Activated T-helper 1 cell treated with anti-CD3 and anti-CD28 coated beads, Interleukin-12 subunit alpha, Interleukin-12 subunit beta, Interleukin-2, Interleukin-4 antibody, amounts not matched to agents 30 ng/mL and 10 ng/mL and 1 ng/mL, durations not matched to agents 14 hours and 24 hours and 36 hours (primary cell): ENCODE data around the gene NXF1. TPM values are rescaled to one million over a fixed set of nuclear protein-coding genes. Genes with fewer than 3 reads are reported as not detected.

Experiments used
- DNase-seq: peaks from one replicate; pipeline ENCODE4 v3.0.0; 2021; ENCODE audit warnings: low spot score
- H3K27ac Mint-ChIP-seq: one replicate; pipeline ENCODE4 v1.8.0; 2021; ENCODE audit warnings: mild to moderate bottlenecking, mixed read lengths
- H3K27me3 Mint-ChIP-seq: one replicate; pipeline ENCODE4 v1.8.0; 2022; ENCODE audit warnings: mild to moderate bottlenecking, moderate library complexity, mixed read lengths; ENCODE audit not compliant: insufficient read depth
- H3K36me3 Mint-ChIP-seq: one replicate; pipeline ENCODE4 v1.8.0; 2021; ENCODE audit warnings: low read depth, mixed read lengths
- H3K4me1 Mint-ChIP-seq: one replicate; pipeline ENCODE4 v1.8.0; 2021; ENCODE audit warnings: low read depth, mixed read lengths
- H3K4me3 Mint-ChIP-seq: one replicate; pipeline ENCODE4 v1.8.0; 2021; ENCODE audit warnings: mild to moderate bottlenecking, moderate library complexity, mixed read lengths
- H3K9me3 Mint-ChIP-seq: one replicate; pipeline ENCODE4 v1.8.0; 2021; ENCODE audit warnings: mixed read lengths
- intact Hi-C: fragments of 100-400 bp; cut with micrococcal nuclease; formaldehyde crosslinking; loops from one replicate; pipeline ENCODE4 v1.15.1; 2024
- total RNA-seq: library from RNA; stranded (reverse); gene quantifications from 2 replicates; pipeline ENCODE4 v1.2.3, GENCODE V29; 2022

NXF1 gene
- total RNA-seq, 1 donor from 2014 or later = 155 TPM

DNA sequence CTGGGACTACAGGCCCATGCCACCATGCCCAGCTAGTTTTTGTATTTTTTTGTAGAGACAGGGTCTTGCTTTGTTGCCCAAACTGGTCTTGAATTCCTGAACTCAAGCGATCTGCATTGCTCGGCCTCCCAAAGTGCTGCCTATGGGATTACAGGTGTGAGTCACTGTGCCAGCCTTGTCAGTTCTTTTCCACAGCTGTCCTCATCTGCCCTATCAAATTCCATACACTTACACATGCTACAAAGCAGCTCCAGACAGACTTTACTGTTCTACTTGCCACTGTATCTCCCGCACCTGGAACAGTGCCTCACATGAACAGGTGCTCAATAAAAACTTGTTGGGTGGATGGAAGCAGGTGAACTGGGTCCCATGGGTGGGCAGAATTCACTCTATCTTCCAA is 18.4 kb upstream of the NXF1 start:
- Mint-ChIP-seq H3K36me3 (peaks cover 38% of the 10 kb centered on the region), H3K9me3 (no peaks in the 10 kb centered on the region), H3K27me3 (no peaks in the 10 kb centered on the region), H3K27ac (no peak overlapping the region), H3K4me3 (no peak overlapping the region), H3K4me1 (peaks cover 5% of the 10 kb centered on the region)
- no peak for DNase-seq
- intact Hi-C loops = no loop called here

GRCh38 chr11:62817129-62817528 is 11.9 kb upstream of the NXF1 start:
- Mint-ChIP-seq H3K27ac (no peak overlapping the region), H3K4me3 (no peak overlapping the region), H3K9me3 (no peaks in the 10 kb centered on the region), H3K27me3 (no peaks in the 10 kb centered on the region), H3K36me3 (peaks cover 12% of the 10 kb centered on the region), H3K4me1 (no peaks in the 10 kb centered on the region)
- DNase-seq = no peak
- intact Hi-C loops = no loop called here

DNA sequence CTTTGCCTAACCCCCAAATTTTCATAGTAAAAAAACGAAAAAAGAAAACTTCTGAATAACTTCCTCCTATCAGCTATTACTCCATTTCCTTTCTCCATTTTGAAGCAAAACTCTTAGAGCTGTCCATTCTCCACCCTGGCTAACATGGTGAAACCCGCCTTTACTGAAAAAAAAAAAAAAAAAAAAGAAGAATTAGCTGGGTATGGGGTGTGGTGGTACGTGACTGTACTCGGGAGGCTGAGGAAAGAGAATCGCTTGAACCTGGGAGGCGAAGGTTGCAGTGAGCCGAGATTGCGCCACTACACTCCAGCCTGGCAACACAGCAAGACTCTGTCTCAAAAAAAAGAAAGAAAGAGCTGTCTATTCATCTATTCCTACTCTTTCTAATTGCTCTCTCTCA is 11.3 kb upstream of the NXF1 start:
- Mint-ChIP-seq H3K4me3 (no peak overlapping the region), H3K27ac (no peak overlapping the region), H3K27me3 (no peaks in the 10 kb centered on the region), H3K36me3 (peaks cover 12% of the 10 kb centered on the region), H3K4me1 (no peaks in the 10 kb centered on the region), H3K9me3 (no peaks in the 10 kb centered on the region)
- no peak for DNase-seq
- intact Hi-C loops = no loop called here

DNA sequence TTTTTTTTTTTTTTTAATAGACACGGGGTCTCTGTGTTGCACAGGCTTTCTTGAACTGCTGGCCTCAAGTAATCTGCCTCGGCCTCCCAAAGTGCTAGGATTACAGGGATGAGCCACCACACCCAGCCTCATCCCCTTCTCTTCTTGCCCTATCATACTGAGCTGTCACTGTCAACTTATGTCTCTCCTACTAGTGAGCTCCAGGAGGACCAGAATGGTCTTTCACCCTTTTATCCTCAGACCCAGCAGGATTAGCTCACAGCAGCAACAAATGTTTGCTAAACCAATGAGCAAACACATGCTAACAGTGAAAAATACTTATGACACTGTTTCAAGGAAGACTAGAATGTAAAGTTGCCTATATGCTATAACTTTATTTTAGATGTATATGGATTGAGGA is 6.4 kb upstream of the NXF1 start:
- intact Hi-C loops = no loop called here
- H3K4me1 Mint-ChIP-seq = peaks cover 1% of the 10 kb centered on the region
- H3K27ac Mint-ChIP-seq = no peak overlapping the region
- H3K36me3 Mint-ChIP-seq = peaks cover 9% of the 10 kb centered on the region
- H3K27me3 Mint-ChIP-seq = no peaks in the 10 kb centered on the region
- no peak overlapping the region for H3K4me3 Mint-ChIP-seq
- no peak for DNase-seq
- no peaks in the 10 kb centered on the region for H3K9me3 Mint-ChIP-seq

DNA sequence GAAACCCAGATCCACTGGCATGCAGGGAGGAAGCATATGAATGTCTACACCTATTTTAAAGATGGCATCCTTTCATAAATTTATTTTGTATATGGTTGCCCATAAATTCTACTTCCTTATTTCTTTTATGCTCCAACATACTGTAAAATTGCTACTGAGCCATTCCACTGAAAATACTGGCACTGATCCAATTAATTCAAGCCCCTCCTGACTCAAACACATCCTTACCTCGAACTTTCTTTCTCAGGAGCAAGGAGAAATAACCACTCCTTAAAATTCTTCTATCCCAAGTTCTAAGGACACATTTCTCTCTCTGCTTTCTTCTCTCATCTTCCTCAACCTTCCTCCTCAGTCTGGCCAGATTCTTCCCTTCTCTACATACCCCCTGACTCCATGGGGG is 5.5 kb upstream of the NXF1 start:
- peaks cover 6% of the 10 kb centered on the region for H3K36me3 Mint-ChIP-seq
- intact Hi-C loops = no loop called here
- no peak overlapping the region for H3K4me3 Mint-ChIP-seq
- no peak overlapping the region for H3K27ac Mint-ChIP-seq
- H3K9me3 Mint-ChIP-seq = no peaks in the 10 kb centered on the region
- DNase-seq = no peak
- peaks cover 9% of the 10 kb centered on the region for H3K4me1 Mint-ChIP-seq
- no peaks in the 10 kb centered on the region for H3K27me3 Mint-ChIP-seq

DNA sequence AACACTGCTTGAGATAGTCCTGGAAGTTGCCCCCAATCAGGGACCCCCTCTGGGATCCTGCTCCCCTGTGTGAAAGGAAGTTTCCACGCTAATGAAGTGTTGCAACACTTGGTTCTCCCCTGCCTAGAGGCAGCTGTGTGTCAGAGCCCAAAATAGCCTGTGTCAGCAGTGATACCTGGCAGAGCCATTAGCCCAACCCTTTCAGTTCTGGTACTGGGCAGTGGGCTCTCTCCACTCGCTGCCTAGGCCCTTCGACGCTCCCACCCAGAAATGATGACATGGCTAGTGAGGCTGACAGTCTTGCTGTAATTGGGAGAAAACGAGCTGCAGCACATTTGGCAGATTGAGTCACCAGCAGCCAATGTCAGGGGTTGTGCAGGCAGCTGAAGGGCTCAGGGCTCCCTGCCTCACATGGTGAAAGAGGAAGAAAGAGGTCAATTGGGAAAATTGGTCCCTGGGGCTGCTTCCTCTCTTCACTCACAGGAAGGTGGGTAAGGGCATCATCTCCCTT is 1.4 kb upstream of the NXF1 start:
- no peaks in the 10 kb centered on the region for H3K9me3 Mint-ChIP-seq
- peak overlapping the region; percentile 100 for H3K4me3 Mint-ChIP-seq
- H3K27ac Mint-ChIP-seq = peak overlapping the region; percentile 23
- peaks cover 29% of the 10 kb centered on the region for H3K36me3 Mint-ChIP-seq
- H3K4me1 Mint-ChIP-seq = peaks cover 31% of the 10 kb centered on the region
- no peak for DNase-seq
- H3K27me3 Mint-ChIP-seq = peaks cover 2% of the 10 kb centered on the region
- intact Hi-C loops = no loop called here

DNA sequence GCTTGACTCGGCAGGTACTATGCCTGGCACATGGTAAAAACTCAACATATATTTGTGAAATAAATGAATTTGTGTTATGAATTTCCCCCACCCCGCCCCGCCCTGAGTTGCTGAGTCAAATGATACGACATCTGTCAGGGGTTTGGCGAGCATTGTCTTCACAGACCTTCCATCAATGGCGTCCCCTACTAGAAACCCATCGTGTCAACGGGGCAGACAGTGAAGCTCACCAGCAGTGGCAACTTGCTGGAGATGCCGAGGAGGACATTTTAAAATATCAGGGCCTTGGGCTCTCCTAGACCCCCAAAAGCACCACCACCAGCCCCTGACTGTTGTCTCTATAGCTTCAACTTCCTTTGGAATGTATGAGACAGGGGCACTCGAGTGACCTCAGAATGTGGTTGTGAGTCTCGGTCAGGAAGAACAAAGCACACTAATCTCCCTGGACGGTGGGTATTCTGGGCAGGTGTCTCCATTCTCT is 761 bp upstream of the NXF1 start:
- Mint-ChIP-seq H3K36me3 (peaks cover 34% of the 10 kb centered on the region), H3K27me3 (peaks cover 2% of the 10 kb centered on the region), H3K9me3 (no peaks in the 10 kb centered on the region), H3K4me3 (peak overlapping the region; percentile 100), H3K27ac (peak overlapping the region; percentile 99), H3K4me1 (peaks cover 38% of the 10 kb centered on the region)
- intact Hi-C loops = loop anchor here (1.0 kb wide), 11 partner anchors 15 to 97 kb away; partner anchors contain the start of genes HNRNPUL2, POLR2G, SLC3A2 and STX5
- no peak for DNase-seq

- peaks cover 44% of the 10 kb centered on the region for H3K36me3 Mint-ChIP-seq
- H3K9me3 Mint-ChIP-seq = no peaks in the 10 kb centered on the region
- peaks cover 40% of the 10 kb centered on the region for H3K4me1 Mint-ChIP-seq
- no peak for DNase-seq
- peak overlapping the region; percentile 100 for H3K4me3 Mint-ChIP-seq
- peaks cover 2% of the 10 kb centered on the region for H3K27me3 Mint-ChIP-seq
- peak overlapping the region; percentile 97 for H3K27ac Mint-ChIP-seq
- intact Hi-C loops = loop anchor here (1.0 kb wide), 11 partner anchors 13 to 95 kb away; partner anchors contain the start of genes HNRNPUL2, POLR2G, SLC3A2 and STX5
Measured at GRCh38 chr11:62804310-62805075, 747 bp downstream of the NXF1 start.

GRCh38 chr11:62801071-62801470 is 4.2 kb downstream of the NXF1 start:
- Mint-ChIP-seq H3K9me3 (no peaks in the 10 kb centered on the region), H3K27ac (peak overlapping the region; percentile 29), H3K27me3 (peaks cover 2% of the 10 kb centered on the region), H3K36me3 (peaks cover 62% of the 10 kb centered on the region), H3K4me1 (peaks cover 33% of the 10 kb centered on the region), H3K4me3 (no peak overlapping the region)
- DNase-seq = no peak
- intact Hi-C loops = no loop called here

GRCh38 chr11:62799486-62799885 is 5.8 kb downstream of the NXF1 start:
- no peak for DNase-seq
- Mint-ChIP-seq H3K36me3 (peaks cover 68% of the 10 kb centered on the region), H3K9me3 (no peaks in the 10 kb centered on the region), H3K4me3 (no peak overlapping the region), H3K4me1 (peaks cover 26% of the 10 kb centered on the region), H3K27me3 (no peaks in the 10 kb centered on the region), H3K27ac (no peak overlapping the region)
- intact Hi-C loops = no loop called here

DNA sequence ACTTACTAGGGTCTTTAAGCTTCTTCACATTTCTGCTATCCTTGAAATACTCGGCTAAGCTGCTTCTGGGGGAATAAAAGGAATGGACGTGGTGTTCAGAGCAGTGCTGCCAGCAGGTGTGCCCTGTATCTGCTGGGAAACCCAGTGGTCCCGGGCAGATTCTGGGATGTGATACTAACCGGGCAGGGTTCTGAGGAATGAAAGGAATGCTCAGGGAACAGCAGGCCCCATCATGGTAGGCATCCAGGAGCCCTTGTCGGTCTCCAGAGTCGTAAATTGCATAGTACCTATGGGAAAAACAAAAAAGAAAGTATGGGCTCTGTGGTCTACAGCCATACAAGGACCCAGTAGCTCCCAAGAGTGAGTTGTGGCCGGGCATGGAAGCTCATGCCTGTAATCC is 9.0 kb downstream of the NXF1 start:
- Mint-ChIP-seq H3K4me1 (peaks cover 15% of the 10 kb centered on the region), H3K36me3 (peaks cover 62% of the 10 kb centered on the region), H3K27ac (no peak overlapping the region), H3K4me3 (no peak overlapping the region), H3K27me3 (no peaks in the 10 kb centered on the region), H3K9me3 (no peaks in the 10 kb centered on the region)
- DNase-seq = no peak
- intact Hi-C loops = no loop called here

- Mint-ChIP-seq H3K9me3 (no peaks in the 10 kb centered on the region), H3K4me3 (no peak overlapping the region), H3K4me1 (peaks cover 27% of the 10 kb centered on the region), H3K27ac (no peak overlapping the region), H3K36me3 (peaks cover 63% of the 10 kb centered on the region), H3K27me3 (no peaks in the 10 kb centered on the region)
- intact Hi-C loops = no loop called here
- DNase-seq = no peak
Measured at GRCh38 chr11:62794201-62794775, 11.0 kb downstream of the NXF1 start.

DNA sequence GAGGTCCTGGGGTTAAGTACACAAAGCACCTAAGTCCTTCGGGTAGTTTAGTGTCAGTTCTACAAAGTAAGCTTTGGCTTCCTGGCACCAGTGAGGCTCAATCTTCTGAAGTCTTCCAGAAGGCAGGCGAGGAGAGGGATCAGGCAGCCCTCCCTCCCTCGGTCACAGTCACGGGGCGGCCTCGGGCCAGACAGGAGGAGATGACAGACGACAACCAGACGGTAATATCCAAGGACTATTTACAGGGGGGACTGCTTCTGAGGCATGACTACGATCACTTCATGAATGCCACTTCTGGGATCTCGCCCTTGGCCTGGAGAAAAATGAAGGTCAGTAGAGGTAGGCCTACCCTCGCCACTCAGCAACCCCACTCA is 13.1 kb downstream of the NXF1 start:
- intact Hi-C loops = loop anchor here (1.0 kb wide), 2 partner anchors 21 to 40 kb away; partner anchors contain the start of genes STX5, TAF6L and TEX54
- Mint-ChIP-seq H3K27ac (peak overlapping the region; percentile 77), H3K4me1 (peaks cover 40% of the 10 kb centered on the region), H3K27me3 (no peaks in the 10 kb centered on the region), H3K36me3 (peaks cover 55% of the 10 kb centered on the region), H3K9me3 (no peaks in the 10 kb centered on the region), H3K4me3 (peak overlapping the region; percentile 91)
- no peak for DNase-seq
